ENCODE results near the gene COL12A1. TPM values are rescaled to one million over a fixed set of nuclear protein-coding genes. Genes with fewer than 3 reads are reported as not detected.

The COL12A1 gene
- total and polyA plus RNA-seq, 2 experiments from 2014 or later, result 9.2 to 49.0 TPM

DNA sequence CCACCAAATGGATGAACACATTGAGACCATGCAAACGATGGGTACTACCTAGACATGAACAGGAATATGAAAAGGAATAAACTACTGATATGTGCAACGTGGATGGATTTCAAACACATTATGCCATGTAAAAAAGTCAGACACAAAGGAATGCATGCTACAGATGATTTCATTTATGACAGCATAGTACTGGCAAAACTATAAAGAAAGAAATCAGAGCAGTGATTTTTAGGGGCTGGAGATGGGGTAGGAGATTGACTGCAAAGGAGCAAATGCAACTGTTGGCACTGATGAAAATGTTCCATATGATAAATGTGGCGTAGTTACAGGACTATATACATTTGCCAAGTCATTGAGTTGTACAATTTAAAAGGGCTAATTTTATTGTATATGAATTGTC, 13.4 kb upstream of the COL12A1 start:
- Histone ChIP-seq H3K27me3 (no peaks in the 10 kb centered on the region), H3K79me2 (no peaks in the 10 kb centered on the region), H4K20me1 (ENCODE audit: insufficient read depth, poor library complexity, severe bottlenecking) (no peaks in the 10 kb centered on the region), H3K9me3 (ENCODE audit: low read depth) (no peaks in the 10 kb centered on the region), H3K27ac (no peak overlapping the region), H2AFZ (no peak overlapping the region), H3K4me2 (no peak overlapping the region), H3K4me1 (ENCODE audit: insufficient read depth) (peaks cover 4% of the 10 kb centered on the region), H3K4me3 (no peak overlapping the region), H3K9me2 (replicated peaks; ENCODE audit: insufficient read depth) (no peaks in the 10 kb centered on the region), H3K36me3 (replicated peaks; ENCODE audit: insufficient read depth, low read depth) (no peaks in the 10 kb centered on the region)
- WGBS (ENCODE audit: low lambda C conversion rate, missing lambda C conversion rate), result 76% methylated on average over 3 of the region's 3 CpGs
- TF ChIP-seq, protein P1, sequence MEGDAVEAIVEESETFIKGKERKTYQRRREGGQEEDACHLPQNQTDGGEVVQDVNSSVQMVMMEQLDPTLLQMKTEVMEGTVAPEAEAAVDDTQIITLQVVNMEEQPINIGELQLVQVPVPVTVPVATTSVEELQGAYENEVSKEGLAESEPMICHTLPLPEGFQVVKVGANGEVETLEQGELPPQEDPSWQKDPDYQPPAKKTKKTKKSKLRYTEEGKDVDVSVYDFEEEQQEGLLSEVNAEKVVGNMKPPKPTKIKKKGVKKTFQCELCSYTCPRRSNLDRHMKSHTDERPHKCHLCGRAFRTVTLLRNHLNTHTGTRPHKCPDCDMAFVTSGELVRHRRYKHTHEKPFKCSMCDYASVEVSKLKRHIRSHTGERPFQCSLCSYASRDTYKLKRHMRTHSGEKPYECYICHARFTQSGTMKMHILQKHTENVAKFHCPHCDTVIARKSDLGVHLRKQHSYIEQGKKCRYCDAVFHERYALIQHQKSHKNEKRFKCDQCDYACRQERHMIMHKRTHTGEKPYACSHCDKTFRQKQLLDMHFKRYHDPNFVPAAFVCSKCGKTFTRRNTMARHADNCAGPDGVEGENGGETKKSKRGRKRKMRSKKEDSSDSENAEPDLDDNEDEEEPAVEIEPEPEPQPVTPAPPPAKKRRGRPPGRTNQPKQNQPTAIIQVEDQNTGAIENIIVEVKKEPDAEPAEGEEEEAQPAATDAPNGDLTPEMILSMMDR (IDR thresholded peaks at IDR 0.05; ENCODE audit: poor library complexity), result no peak
- TF ChIP-seq EZH2phosphoT487 (IDR thresholded peaks at IDR 0.05; ENCODE audit: low read depth, severe bottlenecking, unreplicated experiment), result no peak
- no peak for TF ChIP-seq EZH2 (IDR thresholded peaks at IDR 0.05; ENCODE audit: borderline replicate concordance)
- DNase-seq (ENCODE audit: low spot score), result no peak

- Histone ChIP-seq H2AFZ (no peak overlapping the region), H3K27me3 (no peaks in the 10 kb centered on the region), H3K4me3 (no peak overlapping the region), H3K27ac (no peak overlapping the region), H3K36me3 (replicated peaks; ENCODE audit: insufficient read depth, low read depth) (no peaks in the 10 kb centered on the region), H3K9me3 (ENCODE audit: low read depth) (no peaks in the 10 kb centered on the region), H3K9me2 (replicated peaks; ENCODE audit: insufficient read depth) (no peaks in the 10 kb centered on the region), H3K4me2 (no peak overlapping the region), H3K79me2 (no peaks in the 10 kb centered on the region), H3K4me1 (ENCODE audit: insufficient read depth) (no peaks in the 10 kb centered on the region), H4K20me1 (ENCODE audit: insufficient read depth, poor library complexity, severe bottlenecking) (no peaks in the 10 kb centered on the region)
- WGBS (ENCODE audit: low lambda C conversion rate, missing lambda C conversion rate), result 48% methylated on average over 4 of the region's 4 CpGs
- no peak for TF ChIP-seq EZH2phosphoT487 (IDR thresholded peaks at IDR 0.05; ENCODE audit: low read depth, severe bottlenecking, unreplicated experiment)
- TF ChIP-seq, protein P1 (IDR thresholded peaks at IDR 0.05; ENCODE audit: poor library complexity), result no peak
- TF ChIP-seq EZH2 (IDR thresholded peaks at IDR 0.05; ENCODE audit: borderline replicate concordance), result no peak
- DNase-seq (ENCODE audit: low spot score), result no peak
Observed at GRCh38 chr6:75217193-75217592, 11.3 kb upstream of the COL12A1 start.

DNA sequence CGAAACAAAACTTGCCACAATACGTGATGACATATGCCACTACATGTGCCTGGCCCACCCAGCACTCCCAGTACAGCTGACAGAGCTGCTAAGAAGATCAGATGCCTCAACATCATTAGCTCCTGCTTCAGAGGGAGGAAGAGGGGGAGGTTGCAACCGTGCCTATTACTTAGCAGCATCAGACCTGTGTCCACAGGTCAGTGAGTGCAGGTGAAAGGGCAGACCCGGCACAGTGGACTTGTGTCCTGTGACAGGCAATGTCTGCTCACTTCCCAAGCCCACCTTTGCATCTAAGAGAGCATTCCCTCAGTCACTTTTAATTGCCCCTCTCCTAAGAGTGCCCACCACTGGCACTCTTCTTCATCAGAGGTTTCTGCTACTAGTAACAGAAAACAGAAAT, 9.4 kb upstream of the COL12A1 start:
- no peak overlapping the region for H3K4me2 ChIP-seq
- TF ChIP-seq EZH2phosphoT487 (IDR thresholded peaks at IDR 0.05; ENCODE audit: low read depth, severe bottlenecking, unreplicated experiment) (no peak), EZH2 (IDR thresholded peaks at IDR 0.05; ENCODE audit: borderline replicate concordance) (no peak)
- TF ChIP-seq, protein P1 (IDR thresholded peaks at IDR 0.05; ENCODE audit: poor library complexity), result no peak

DNA sequence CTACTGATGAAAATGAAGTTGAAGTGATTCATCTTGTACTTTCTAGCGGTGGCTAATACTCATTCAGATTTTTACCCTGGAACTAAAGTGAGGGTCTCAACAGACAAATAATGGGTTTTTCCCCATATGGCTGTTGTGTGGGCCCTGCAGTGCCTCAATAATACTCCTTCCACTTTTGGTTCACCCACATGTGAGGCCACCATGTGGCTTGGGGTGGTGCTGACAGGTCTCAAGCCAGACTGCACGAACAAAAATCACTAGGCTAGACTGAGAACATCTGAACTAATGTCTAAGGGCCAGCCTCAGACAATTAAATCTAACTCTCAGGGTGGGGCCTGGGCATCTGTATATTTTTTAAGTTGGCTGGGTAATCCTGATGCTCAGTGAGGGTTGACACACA, 7.9 kb upstream of the COL12A1 start:
- no peaks in the 10 kb centered on the region for H3K79me2 ChIP-seq
- WGBS (ENCODE audit: low lambda C conversion rate, missing lambda C conversion rate), result 80% methylated on average over 2 of the region's 2 CpGs

More for the DNA sequence above, 9.4 kb upstream of the COL12A1 start:
- Histone ChIP-seq H3K4me1 (ENCODE audit: insufficient read depth) (no peaks in the 10 kb centered on the region), H3K27me3 (no peaks in the 10 kb centered on the region), H3K27ac (no peak overlapping the region), H2AFZ (no peak overlapping the region), H4K20me1 (ENCODE audit: insufficient read depth, poor library complexity, severe bottlenecking) (no peaks in the 10 kb centered on the region), H3K9me2 (replicated peaks; ENCODE audit: insufficient read depth) (no peaks in the 10 kb centered on the region), H3K4me3 (no peak overlapping the region), H3K79me2 (no peaks in the 10 kb centered on the region), H3K9me3 (ENCODE audit: low read depth) (no peaks in the 10 kb centered on the region), H3K36me3 (replicated peaks; ENCODE audit: insufficient read depth, low read depth) (no peaks in the 10 kb centered on the region)
- no peak for DNase-seq (ENCODE audit: low spot score)
- 72% methylated on average over 4 of the region's 4 CpGs for whole genome bisulfite sequencing (ENCODE audit: low lambda C conversion rate, missing lambda C conversion rate)

More for the DNA sequence above, 7.9 kb upstream of the COL12A1 start:
- Histone ChIP-seq H3K9me3 (ENCODE audit: low read depth) (no peaks in the 10 kb centered on the region), H3K27ac (no peak overlapping the region), H2AFZ (no peak overlapping the region), H3K4me3 (no peak overlapping the region), H3K36me3 (replicated peaks; ENCODE audit: insufficient read depth, low read depth) (no peaks in the 10 kb centered on the region), H4K20me1 (ENCODE audit: insufficient read depth, poor library complexity, severe bottlenecking) (no peaks in the 10 kb centered on the region), H3K9me2 (replicated peaks; ENCODE audit: insufficient read depth) (no peaks in the 10 kb centered on the region), H3K4me1 (ENCODE audit: insufficient read depth) (no peaks in the 10 kb centered on the region), H3K27me3 (no peaks in the 10 kb centered on the region), H3K4me2 (no peak overlapping the region)
- no peak for DNase-seq (ENCODE audit: low spot score)
- TF ChIP-seq, protein P1 (IDR thresholded peaks at IDR 0.05; ENCODE audit: poor library complexity), result no peak
- TF ChIP-seq EZH2phosphoT487 (IDR thresholded peaks at IDR 0.05; ENCODE audit: low read depth, severe bottlenecking, unreplicated experiment) (no peak), EZH2 (IDR thresholded peaks at IDR 0.05; ENCODE audit: borderline replicate concordance) (no peak)
